GM12874 (cell line): ENCODE measurements around the gene TMEFF2.

ENCODE experiments used
- TF ChIP-seq, protein P1 (sequence below): IDR thresholded peaks from 2 replicates; pipeline ENCODE4 v1.5.1; 2011; ENCODE audit warnings: low read depth, mild to moderate bottlenecking, control low read depth, low read length, moderate library complexity; ENCODE audit not compliant: insufficient read depth

Gene TMEFF2

DNA sequence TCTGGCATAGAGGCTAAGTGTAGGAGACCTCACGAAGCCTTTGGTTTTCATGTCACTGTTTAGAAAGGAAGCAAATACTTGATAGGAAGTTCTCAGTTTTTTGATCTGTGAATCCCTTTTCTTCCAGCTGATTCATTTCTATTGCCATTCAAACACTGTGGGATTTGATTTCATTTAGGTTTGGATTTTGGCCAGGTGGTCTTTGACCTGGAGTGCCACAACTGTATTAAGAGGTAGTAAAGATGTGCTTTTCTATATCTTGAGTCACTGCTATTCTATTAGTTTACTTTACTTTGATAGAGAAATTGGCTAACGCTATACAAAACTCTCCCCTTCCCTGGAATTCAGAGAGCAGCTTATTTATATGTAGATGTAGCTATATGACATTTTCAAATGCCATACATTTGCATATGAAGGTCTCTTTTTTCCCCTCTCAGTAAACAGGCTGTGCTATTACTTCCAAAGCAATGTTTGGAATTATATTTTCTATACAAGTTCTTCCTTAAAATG is 215.5 kb downstream of the TMEFF2 start:
- TF ChIP-seq, protein P1, sequence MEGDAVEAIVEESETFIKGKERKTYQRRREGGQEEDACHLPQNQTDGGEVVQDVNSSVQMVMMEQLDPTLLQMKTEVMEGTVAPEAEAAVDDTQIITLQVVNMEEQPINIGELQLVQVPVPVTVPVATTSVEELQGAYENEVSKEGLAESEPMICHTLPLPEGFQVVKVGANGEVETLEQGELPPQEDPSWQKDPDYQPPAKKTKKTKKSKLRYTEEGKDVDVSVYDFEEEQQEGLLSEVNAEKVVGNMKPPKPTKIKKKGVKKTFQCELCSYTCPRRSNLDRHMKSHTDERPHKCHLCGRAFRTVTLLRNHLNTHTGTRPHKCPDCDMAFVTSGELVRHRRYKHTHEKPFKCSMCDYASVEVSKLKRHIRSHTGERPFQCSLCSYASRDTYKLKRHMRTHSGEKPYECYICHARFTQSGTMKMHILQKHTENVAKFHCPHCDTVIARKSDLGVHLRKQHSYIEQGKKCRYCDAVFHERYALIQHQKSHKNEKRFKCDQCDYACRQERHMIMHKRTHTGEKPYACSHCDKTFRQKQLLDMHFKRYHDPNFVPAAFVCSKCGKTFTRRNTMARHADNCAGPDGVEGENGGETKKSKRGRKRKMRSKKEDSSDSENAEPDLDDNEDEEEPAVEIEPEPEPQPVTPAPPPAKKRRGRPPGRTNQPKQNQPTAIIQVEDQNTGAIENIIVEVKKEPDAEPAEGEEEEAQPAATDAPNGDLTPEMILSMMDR: no peak

DNA sequence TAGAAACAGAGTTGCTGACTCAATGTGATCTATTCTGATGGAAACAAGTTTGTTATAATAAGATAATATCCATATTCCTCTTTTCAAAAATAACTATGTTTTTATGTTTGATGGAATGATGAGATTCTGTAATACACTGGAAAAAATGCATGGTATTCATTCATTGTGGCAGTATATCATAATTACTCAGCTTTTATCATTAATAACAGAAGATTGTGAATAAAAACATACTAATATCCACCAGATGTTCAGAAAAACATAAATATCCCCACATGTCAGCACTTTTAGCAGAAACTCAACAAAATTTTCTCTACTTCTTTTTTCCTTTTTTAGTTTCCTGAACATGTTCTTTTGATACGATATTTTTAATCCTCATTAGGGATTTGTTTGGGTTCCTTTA is 217.0 kb downstream of the TMEFF2 start:
- TF ChIP-seq, protein P1: no peak

DNA sequence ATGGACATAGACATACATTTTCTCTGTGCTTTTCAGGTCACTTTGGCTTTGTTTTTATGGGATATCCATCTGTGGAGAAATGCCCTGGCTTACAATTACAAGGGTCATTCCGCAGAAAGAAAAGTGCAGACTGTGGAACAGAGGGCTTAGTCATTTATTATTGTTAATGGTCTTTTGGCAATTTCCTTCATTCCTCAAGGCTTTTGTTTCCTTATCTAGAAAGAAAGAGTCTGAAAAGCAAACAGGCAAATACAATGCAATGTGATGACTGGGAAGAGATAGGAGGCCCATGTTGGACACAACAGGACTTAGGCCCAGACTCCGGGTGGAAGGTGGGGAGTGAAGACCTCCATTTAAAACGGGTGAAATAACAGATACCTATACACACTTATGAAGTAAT is 218.3 kb downstream of the TMEFF2 start:
- TF ChIP-seq, protein P1: no peak

DNA sequence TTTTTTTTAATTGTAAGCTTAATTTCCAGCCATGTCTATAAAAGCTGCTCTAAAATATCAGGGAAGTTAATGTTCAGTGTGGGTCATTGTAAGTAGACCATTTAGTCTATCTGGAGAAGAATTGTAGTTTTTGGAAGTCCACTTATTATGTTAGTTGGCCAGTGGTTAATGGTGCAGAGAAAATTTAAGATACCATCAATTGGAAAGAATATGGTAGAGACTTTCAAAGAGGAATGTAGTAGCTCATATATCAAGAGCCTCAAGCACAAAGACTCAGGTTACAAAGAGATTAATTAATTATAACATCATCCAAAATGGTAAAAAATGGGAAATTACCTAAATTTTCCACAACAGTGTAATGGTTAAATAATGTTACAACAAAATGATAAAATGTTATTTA is 220.1 kb downstream of the TMEFF2 start:
- TF ChIP-seq, protein P1: no peak

DNA sequence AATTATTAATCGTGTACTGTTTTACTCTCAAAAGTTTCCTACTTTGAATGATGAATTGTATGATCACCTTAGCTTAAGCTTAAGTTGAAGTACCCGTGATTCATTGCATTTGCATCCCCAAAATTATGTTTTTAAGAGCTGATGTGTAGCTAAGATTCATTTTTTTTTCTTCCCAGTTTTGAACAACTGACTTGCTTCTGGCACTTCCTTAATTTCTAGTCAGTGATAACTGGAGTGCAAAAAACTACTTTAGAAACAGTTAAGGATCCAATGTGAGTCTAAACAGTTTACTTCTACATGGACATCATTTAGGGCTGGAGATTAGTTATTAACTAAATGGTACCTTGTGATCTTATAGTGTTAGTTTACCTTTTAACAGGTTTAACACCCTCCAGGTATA is 223.9 kb downstream of the TMEFF2 start:
- TF ChIP-seq, protein P1: no peak

DNA sequence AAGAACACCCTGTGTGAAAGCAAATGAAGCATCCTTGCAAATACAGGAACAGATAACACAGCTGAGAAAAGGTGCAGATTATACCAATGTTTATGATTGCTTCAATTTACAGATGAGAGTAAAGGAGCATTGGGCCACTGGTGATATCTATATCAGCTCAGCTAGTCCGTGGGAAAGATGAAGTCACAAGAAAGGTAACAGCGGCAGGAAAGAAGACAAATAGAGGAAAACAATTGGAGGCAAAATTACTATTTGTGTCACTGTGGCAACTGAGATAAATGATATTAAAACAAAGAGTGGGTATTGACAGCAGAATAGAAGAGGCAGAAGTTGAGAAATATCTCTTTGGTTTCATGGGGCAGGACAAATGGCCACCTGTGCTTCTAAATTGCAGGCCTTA is 226.6 kb downstream of the TMEFF2 start:
- TF ChIP-seq, protein P1: no peak

DNA sequence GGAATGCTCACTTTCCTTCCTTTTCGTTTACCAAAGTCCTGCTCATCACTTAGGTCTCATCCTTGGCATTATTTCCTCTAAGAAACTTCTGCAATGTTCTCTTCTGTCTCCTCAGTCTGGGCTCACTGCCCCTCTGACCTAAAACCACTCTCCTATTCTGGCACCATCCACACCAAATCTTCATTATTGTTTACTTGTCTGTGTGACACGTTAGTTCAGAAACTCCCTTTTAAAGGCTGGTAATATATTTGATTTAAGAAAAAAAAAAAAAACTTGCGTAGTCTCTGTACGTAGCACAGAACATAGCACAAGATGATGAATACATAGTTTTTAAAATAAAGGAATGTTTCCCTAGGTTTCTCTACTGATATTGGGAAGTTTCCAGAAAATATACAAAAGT is 229.0 kb downstream of the TMEFF2 start:
- TF ChIP-seq, protein P1: no peak

DNA sequence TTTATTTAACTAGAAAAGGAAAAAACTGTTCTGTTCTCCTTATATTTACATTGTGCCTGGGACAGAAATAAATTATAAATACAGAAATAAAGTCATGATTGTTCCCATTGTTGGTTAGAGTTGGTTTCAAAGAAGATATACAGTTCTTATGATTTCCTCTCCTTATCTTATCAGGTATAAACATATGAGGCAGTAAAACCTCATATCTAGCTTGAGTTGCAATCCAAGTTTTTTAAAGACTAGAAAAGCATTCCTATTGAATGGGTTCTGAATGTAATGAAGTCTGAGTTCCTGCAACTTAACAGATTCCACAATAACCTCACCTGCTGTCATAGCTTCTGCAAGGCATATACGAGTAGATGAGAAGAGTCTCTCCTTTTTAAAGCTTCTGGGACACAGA is 233.2 kb downstream of the TMEFF2 start:
- TF ChIP-seq, protein P1: no peak
